SK-N-SH (cell line): Measurements from ENCODE around the gene PDE6B. TPM values are rescaled to one million over a fixed set of nuclear protein-coding genes. Genes with fewer than 3 reads are reported as not detected.

Experiments used
- CTCF ChIA-PET: fragments of 300-600, 350-600 bp; formaldehyde crosslinking; extraction: SDS; loops from one replicate; lab custom pipeline; 2021; lab: Yijun Ruan, JAX
- POLR2A ChIA-PET: fragments of 350-600 bp; sonication (Branson Sonifier 250); formaldehyde crosslinking; extraction: SDS; loops from one replicate; lab custom pipeline; 2020; ENCODE audit warnings: antibody characterized with exemption, inconsistent platforms; lab: Yijun Ruan, JAX
- DNase-seq: peaks from one replicate; pipeline ENCODE4 v3.0.0; 2012
- H2AFZ ChIP-seq: fragments of 200-600 bp; sonication (generic); 2 replicates; pipeline ENCODE4 v1.8.1; 2016; ENCODE audit warnings: antibody characterized with exemption, mild to moderate bottlenecking, low read depth
- H3F3A ChIP-seq: fragments of 200-600 bp; sonication (generic); replicated peaks from 2 replicates; pipeline ENCODE3; 2016; ENCODE audit warnings: antibody characterized with exemption, mild to moderate bottlenecking; ENCODE audit not compliant: insufficient read depth
- H3K27ac ChIP-seq, 2 experiments: fragments of 200-500 bp in 1 of 2; fragments of 200-600 bp in 1 of 2; sonication (Bioruptor generic) in 1 of 2; sonication (generic), shearing (Covaris generic) in 1 of 2; 2 replicates each; pipeline versions ENCODE4 v1.5.1 to v1.6.1; 2014 to 2016; ENCODE audit warnings: low read depth in 2 of 2, inconsistent platforms in 1 of 2, low read length in 1 of 2, mild to moderate bottlenecking in 1 of 2, mixed read lengths in 1 of 2
- H3K27me3 ChIP-seq: fragments of 200-600 bp; sonication (generic), shearing (Covaris generic); 2 replicates; pipeline ENCODE4 v1.6.1; 2016; ENCODE audit warnings: mixed run types; ENCODE audit not compliant: insufficient read depth
- H3K36me3 ChIP-seq, 2 experiments: fragments of 200-500 bp in 1 of 2; fragments of 200-600 bp in 1 of 2; sonication (Bioruptor generic) in 1 of 2; sonication (generic) in 1 of 2; replicated peaks in 1 of 2; 2 replicates each; pipeline versions ENCODE3 to v1.5.1; 2014 to 2016; ENCODE audit warnings: low read length in 1 of 2, mild to moderate bottlenecking in 1 of 2; ENCODE audit not compliant: insufficient read depth in 2 of 2, control insufficient read depth in 1 of 2
- H3K4me1 ChIP-seq, 2 experiments: fragments of 200-500 bp in 1 of 2; fragments of 200-600 bp in 1 of 2; sonication (Bioruptor generic) in 1 of 2; sonication (generic), shearing (Covaris generic) in 1 of 2; 2 replicates each; pipeline versions ENCODE4 v1.5.1 to v1.6.1; 2014 to 2016; ENCODE audit warnings: low read depth in 1 of 2, low read length in 1 of 2, mixed run types in 1 of 2; ENCODE audit not compliant: insufficient read depth in 2 of 2, control insufficient read depth in 1 of 2
- H3K4me2 ChIP-seq: fragments of 200-600 bp; sonication (generic), shearing (Covaris generic); 2 replicates; pipeline ENCODE4 v1.6.1; 2017; ENCODE audit warnings: mixed run types
- H3K4me3 ChIP-seq, 2 experiments: fragments of 200-500 bp in 1 of 2; fragments of 200-600 bp in 1 of 2; sonication (Bioruptor generic) in 1 of 2; sonication (generic), shearing (Covaris generic) in 1 of 2; 2 replicates each; pipeline versions ENCODE4 v1.5.1 to v1.8.1; 2014 to 2016; ENCODE audit warnings: low read depth in 2 of 2, inconsistent platforms in 1 of 2, low read length in 1 of 2, mild to moderate bottlenecking in 1 of 2, mixed read lengths in 1 of 2, moderate library complexity in 1 of 2
- H3K79me2 ChIP-seq: fragments of 200-600 bp; sonication (generic); 2 replicates; pipeline ENCODE4 v1.8.1; 2017; ENCODE audit warnings: mild to moderate bottlenecking; ENCODE audit not compliant: insufficient read depth
- H3K9ac ChIP-seq: fragments of 200-600 bp; sonication (generic); 2 replicates; pipeline ENCODE4 v1.6.1; 2017; ENCODE audit warnings: mixed run types
- H3K9me2 ChIP-seq: fragments of 200-600 bp; sonication (generic); 2 replicates; pipeline ENCODE4 v1.6.1; 2017; ENCODE audit warnings: mixed run types
- H3K9me3 ChIP-seq: fragments of 200-600 bp; sonication (generic); 2 replicates; pipeline ENCODE4 v1.6.1; 2017; ENCODE audit warnings: mixed run types, mild to moderate bottlenecking, moderate library complexity
- H4K20me1 ChIP-seq: fragments of 200-600 bp; sonication (generic); 2 replicates; pipeline ENCODE4 v1.6.1; 2017; ENCODE audit warnings: mild to moderate bottlenecking, mixed run types; ENCODE audit not compliant: insufficient read depth
- CHD2 ChIP-seq: fragments of 150-350 bp; IDR thresholded peaks from 2 replicates; pipeline ENCODE4 v1.6.1; 2018; ENCODE audit warnings: low read length; ENCODE audit not compliant: partially characterized antibody
- ELF1 ChIP-seq: IDR thresholded peaks from 2 replicates; pipeline ENCODE4 v1.4.0; 2012
- EZH2phosphoT487 ChIP-seq: fragments of 200-600 bp; sonication (generic); IDR thresholded peaks from 2 replicates; pipeline ENCODE4 v1.6.1; 2017; ENCODE audit warnings: low read depth, mixed run types, mild to moderate bottlenecking, antibody characterized with exemption, moderate library complexity, borderline replicate concordance
- FOSL2 ChIP-seq: IDR thresholded peaks from 2 replicates; pipeline ENCODE4 v1.4.0; 2012; ENCODE audit warnings: low read depth, mild to moderate bottlenecking, moderate library complexity, borderline replicate concordance
- FOXJ3 ChIP-seq: sonication (generic); formaldehyde crosslinking; IDR thresholded peaks from 2 replicates; pipeline ENCODE4 v1.5.1; 2020; ENCODE audit warnings: mild to moderate bottlenecking, missing genetic modification reagents
- GABPA ChIP-seq: IDR thresholded peaks from 2 replicates; pipeline ENCODE4 v1.4.0; 2012; ENCODE audit warnings: low read depth, mild to moderate bottlenecking
- IRF3 ChIP-seq: fragments of 150-350 bp; IDR thresholded peaks from 2 replicates; pipeline ENCODE4 v1.6.1; 2016; ENCODE audit warnings: mild to moderate bottlenecking, low read depth, low read length
- JUND ChIP-seq: IDR thresholded peaks from 2 replicates; pipeline ENCODE4 v1.4.0; 2012
- MAX ChIP-seq: IDR thresholded peaks from 2 replicates; pipeline ENCODE4 v1.4.0; 2012; ENCODE audit warnings: low read depth
- MXI1 ChIP-seq: IDR thresholded peaks from 2 replicates; pipeline ENCODE4 v1.6.1; 2012; ENCODE audit warnings: mild to moderate bottlenecking, low read depth, low read length, improper control_type of control experiment
- NRF1 ChIP-seq: IDR thresholded peaks from 2 replicates; pipeline ENCODE4 v1.6.1; 2012; ENCODE audit warnings: low read depth, mild to moderate bottlenecking, low read length
- POLR2AphosphoS5 ChIP-seq: IDR thresholded peaks from 2 replicates; pipeline ENCODE4 v1.6.1; 2012; ENCODE audit warnings: low read depth, low read length
- RCOR1 ChIP-seq: fragments of 150-350 bp; IDR thresholded peaks from 2 replicates; pipeline ENCODE4 v1.6.1; 2017; ENCODE audit warnings: antibody characterized with exemption, low read length
- SIN3A ChIP-seq: IDR thresholded peaks from 2 replicates; pipeline ENCODE4 v1.6.1; 2012; ENCODE audit warnings: low read depth, mild to moderate bottlenecking, low read length, moderate library complexity, borderline replicate concordance
- TEAD4 ChIP-seq: IDR thresholded peaks from 2 replicates; pipeline ENCODE4 v1.4.0; 2012; ENCODE audit warnings: mild to moderate bottlenecking, borderline replicate concordance; ENCODE audit not compliant: insufficient read depth
- WGBS: methylation state at CpG from one replicate; pipeline ENCODE4 v1.1.6; 2017; ENCODE audit warnings: low lambda C conversion rate; 5-methylcytosine and 5-hydroxymethylcytosine counted together
- polyA plus RNA-seq, 3 experiments: library from polyadenylated mRNA; depleted of rRNA; stranded (reverse); fragments of >200 nt; gene quantifications; 2 replicates each; pipeline ENCODE4 v1.2.3, GENCODE V29; 2012
- TF ChIP-seq, protein P1 (sequence below): fragments of 200-600 bp; sonication (generic); IDR thresholded peaks from 2 replicates; pipeline ENCODE4 v1.6.1; 2017; ENCODE audit warnings: antibody characterized with exemption, mild to moderate bottlenecking, moderate library complexity
- TF ChIP-seq, protein P2 (sequence below): IDR thresholded peaks from 2 replicates; pipeline ENCODE4 v1.4.0; 2012; ENCODE audit warnings: low read depth, borderline replicate concordance

Gene PDE6B
- polyA plus RNA-seq, 1 of the 3 experiments (the other 2 are of a cell fraction): 1.2 TPM

GRCh38 chr4:633406-633805, 8.0 kb downstream of the PDE6B start:
- Histone ChIP-seq H3K36me3 (no peaks in the 10 kb centered on the region), H3K79me2 (no peaks in the 10 kb centered on the region), H3K4me2 (no peak overlapping the region), H2AFZ (no peak overlapping the region), H3K4me3 (no peak overlapping the region), H3F3A (no peaks in the 10 kb centered on the region), H3K9ac (no peak overlapping the region), H3K27ac (no peak overlapping the region), H4K20me1 (no peaks in the 10 kb centered on the region), H3K9me3 (no peaks in the 10 kb centered on the region), H3K27me3 (no peaks in the 10 kb centered on the region), H3K9me2 (no peaks in the 10 kb centered on the region), H3K4me1 (no peaks in the 10 kb centered on the region; a peak in 1 of 4 replicates)
- TF ChIP-seq MAX (no peak), IRF3 (no peak), ELF1 (no peak), GABPA (no peak), FOSL2 (no peak), TEAD4 (no peak), POLR2AphosphoS5 (no peak), EZH2phosphoT487 (no peak), SIN3A (no peak), CHD2 (no peak), NRF1 (no peak), RCOR1 (no peak), MXI1 (no peak), FOXJ3 (CRISPR knock-in tag) (no peak), JUND (no peak)
- TF ChIP-seq, protein P1, sequence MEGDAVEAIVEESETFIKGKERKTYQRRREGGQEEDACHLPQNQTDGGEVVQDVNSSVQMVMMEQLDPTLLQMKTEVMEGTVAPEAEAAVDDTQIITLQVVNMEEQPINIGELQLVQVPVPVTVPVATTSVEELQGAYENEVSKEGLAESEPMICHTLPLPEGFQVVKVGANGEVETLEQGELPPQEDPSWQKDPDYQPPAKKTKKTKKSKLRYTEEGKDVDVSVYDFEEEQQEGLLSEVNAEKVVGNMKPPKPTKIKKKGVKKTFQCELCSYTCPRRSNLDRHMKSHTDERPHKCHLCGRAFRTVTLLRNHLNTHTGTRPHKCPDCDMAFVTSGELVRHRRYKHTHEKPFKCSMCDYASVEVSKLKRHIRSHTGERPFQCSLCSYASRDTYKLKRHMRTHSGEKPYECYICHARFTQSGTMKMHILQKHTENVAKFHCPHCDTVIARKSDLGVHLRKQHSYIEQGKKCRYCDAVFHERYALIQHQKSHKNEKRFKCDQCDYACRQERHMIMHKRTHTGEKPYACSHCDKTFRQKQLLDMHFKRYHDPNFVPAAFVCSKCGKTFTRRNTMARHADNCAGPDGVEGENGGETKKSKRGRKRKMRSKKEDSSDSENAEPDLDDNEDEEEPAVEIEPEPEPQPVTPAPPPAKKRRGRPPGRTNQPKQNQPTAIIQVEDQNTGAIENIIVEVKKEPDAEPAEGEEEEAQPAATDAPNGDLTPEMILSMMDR: no peak
- TF ChIP-seq, protein P2, sequence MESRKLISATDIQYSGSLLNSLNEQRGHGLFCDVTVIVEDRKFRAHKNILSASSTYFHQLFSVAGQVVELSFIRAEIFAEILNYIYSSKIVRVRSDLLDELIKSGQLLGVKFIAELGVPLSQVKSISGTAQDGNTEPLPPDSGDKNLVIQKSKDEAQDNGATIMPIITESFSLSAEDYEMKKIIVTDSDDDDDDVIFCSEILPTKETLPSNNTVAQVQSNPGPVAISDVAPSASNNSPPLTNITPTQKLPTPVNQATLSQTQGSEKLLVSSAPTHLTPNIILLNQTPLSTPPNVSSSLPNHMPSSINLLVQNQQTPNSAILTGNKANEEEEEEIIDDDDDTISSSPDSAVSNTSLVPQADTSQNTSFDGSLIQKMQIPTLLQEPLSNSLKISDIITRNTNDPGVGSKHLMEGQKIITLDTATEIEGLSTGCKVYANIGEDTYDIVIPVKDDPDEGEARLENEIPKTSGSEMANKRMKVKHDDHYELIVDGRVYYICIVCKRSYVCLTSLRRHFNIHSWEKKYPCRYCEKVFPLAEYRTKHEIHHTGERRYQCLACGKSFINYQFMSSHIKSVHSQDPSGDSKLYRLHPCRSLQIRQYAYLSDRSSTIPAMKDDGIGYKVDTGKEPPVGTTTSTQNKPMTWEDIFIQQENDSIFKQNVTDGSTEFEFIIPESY: no peak
- CTCF ChIA-PET: no interaction called here
- DNase-seq: no peak
- POLR2A ChIA-PET: no interaction called here
- WGBS: 32% methylated on average over 4 of the region's 9 CpGs
